ENCODE measurements around the gene LAIR2. TPM values are rescaled to one million over a fixed set of nuclear protein-coding genes. Genes with fewer than 3 reads are reported as not detected.

The LAIR2 gene
- total and polyA plus RNA-seq, 8 donors, result 0.30 TPM; not detected in 7

- Histone ChIP-seq H3K9me3 (no peaks in the 10 kb centered on the region), H3K36me3 (peaks cover 73 to 86% (median 85%) of the 10 kb centered on the region in 4 donors), H3K27me3 (no peaks in the 10 kb centered on the region), H3K4me3 (no peak overlapping the region), H3K27ac (peak overlapping the region in 2 of 5 donors; percentile 98 to 99), H3K4me1 (peaks cover 27 to 51% (median 45%) of the 10 kb centered on the region in 4 donors)
- DNase-seq, result no peak
- 81 to 89% (median 84%) methylated on average over 2 to 11 of the region's 11 CpGs for WGBS, 5 donors
- TF ChIP-seq EP300 (IDR thresholded peaks at IDR 0.05), result no peak
- TF ChIP-seq POLR2A (IDR thresholded peaks at IDR 0.05), result no peak
- TF ChIP-seq POLR2AphosphoS5 (IDR thresholded peaks at IDR 0.05), result no peak
- TF ChIP-seq CTCF (IDR thresholded peaks at IDR 0.05), result no peak
- intact Hi-C loops (cut with DNase I; ENCODE audit: low total_unique reads), result no loop called here
Measured at GRCh38 chr19:54458648-54459281, 43.9 kb upstream of the LAIR2 start.

GRCh38 chr19:54459282-54460229 lies 43.1 kb upstream of the LAIR2 start:
- intact Hi-C loops (cut with DNase I; ENCODE audit: low total_unique reads), result no loop called here
- peaks cover 27 to 56% (median 47%) of the 10 kb centered on the region in 4 donors for H3K4me1 ChIP-seq
- peaks cover 65 to 78% (median 77%) of the 10 kb centered on the region in 4 donors for H3K36me3 ChIP-seq
- DNase-seq, result no peak
- peak overlapping the region in 4 of 5 donors; percentile 98 to 99 (median 98) for H3K27ac ChIP-seq
- TF ChIP-seq POLR2AphosphoS5 (IDR thresholded peaks at IDR 0.05) (no peak), POLR2A (IDR thresholded peaks at IDR 0.05) (no peak), EP300 (IDR thresholded peaks at IDR 0.05) (no peak), CTCF (IDR thresholded peaks at IDR 0.05) (no peak)
- H3K9me3 ChIP-seq, result no peaks in the 10 kb centered on the region
- no peak overlapping the region for H3K4me3 ChIP-seq
- no peaks in the 10 kb centered on the region for H3K27me3 ChIP-seq
- WGBS, 5 donors, result 70 to 76% (median 73%) methylated on average over 5 to 16 of the region's 16 CpGs

GRCh38 chr19:54460230-54461005 lies 42.2 kb upstream of the LAIR2 start:
- Histone ChIP-seq H3K9me3 (no peaks in the 10 kb centered on the region), H3K27ac (peak overlapping the region; percentile 31 to 99 (median 98)), H3K4me1 (peaks cover 32 to 63% (median 52%) of the 10 kb centered on the region in 4 donors), H3K36me3 (peaks cover 56 to 70% (median 68%) of the 10 kb centered on the region in 4 donors), H3K4me3 (no peak overlapping the region), H3K27me3 (no peaks in the 10 kb centered on the region)
- no peak for TF ChIP-seq POLR2A (IDR thresholded peaks at IDR 0.05)
- no peak for TF ChIP-seq POLR2AphosphoS5 (IDR thresholded peaks at IDR 0.05)
- no peak for TF ChIP-seq CTCF (IDR thresholded peaks at IDR 0.05)
- TF ChIP-seq EP300 (IDR thresholded peaks at IDR 0.05), result no peak
- 64 to 77% (median 68%) methylated on average over 5 to 37 of the region's 39 CpGs for WGBS, 5 donors
- no peak for DNase-seq
- intact Hi-C loops (cut with DNase I; ENCODE audit: low total_unique reads), result no loop called here

- 52 to 60% (median 54%) methylated on average over 27 of the region's 27 CpGs for WGBS, 5 donors
- TF ChIP-seq POLR2AphosphoS5 (IDR thresholded peaks at IDR 0.05), result peak in 1 of 3 donors; percentile 3
- no peak for TF ChIP-seq CTCF (IDR thresholded peaks at IDR 0.05)
- DNase-seq, result no peak
- intact Hi-C loops (cut with DNase I; ENCODE audit: low total_unique reads), result no loop called here
- Histone ChIP-seq H3K36me3 (peaks cover 48 to 62% (median 60%) of the 10 kb centered on the region in 4 donors), H3K9me3 (no peaks in the 10 kb centered on the region), H3K4me3 (peak overlapping the region in 2 of 4 donors; percentile 5 to 65), H3K27me3 (no peaks in the 10 kb centered on the region), H3K4me1 (peaks cover 32 to 67% (median 58%) of the 10 kb centered on the region in 4 donors), H3K27ac (peak overlapping the region; percentile 68 to 99 (median 98))
Measured at GRCh38 chr19:54461210-54461609, 41.4 kb upstream of the LAIR2 start.
